GM12878 (cell line): ENCODE results near the gene CASQ1. TPM values are rescaled to one million over a fixed set of nuclear protein-coding genes. Genes with fewer than 3 reads are reported as not detected.

Experiments used
- ATAC-seq: fragments of 200-7000 bp; cut with Tn5 transposase; 3 replicates; pipeline ENCODE4 v1.9.1; 2020; ENCODE audit warnings: mild to moderate bottlenecking, moderate library complexity
- BruUV-seq: library from RNA; stranded (reverse); fragments of 400-500 nt; replicated peaks from 2 replicates; lab custom pipeline; 2021; lab: Mats Ljungman, UMichigan
- CTCF ChIA-PET: fragments of 300-600 bp; sonication (Branson Sonifier 250); formaldehyde crosslinking; extraction: SDS; loops from one replicate; lab custom pipeline; 2021; ENCODE audit warnings: inconsistent platforms; lab: Yijun Ruan, JAX
- POLR2A ChIA-PET: fragments of 350-600 bp; formaldehyde crosslinking; extraction: SDS; loops from one replicate; lab custom pipeline; 2021; ENCODE audit warnings: inconsistent platforms; lab: Charles Lee
- RAD21 ChIA-PET: fragments of 300-600 bp; sonication (Branson Sonifier 250); formaldehyde crosslinking; loops from one replicate; lab custom pipeline; 2023; ENCODE audit warnings: antibody characterized with exemption; ENCODE audit not compliant: unreplicated experiment; lab: Charles Lee
- SMC1A ChIA-PET: fragments of 300-600 bp; sonication (Branson Sonifier 250); formaldehyde crosslinking; loops from one replicate; lab custom pipeline; 2023; ENCODE audit not compliant: unreplicated experiment, uncharacterized antibody; lab: Charles Lee
- DNase-seq: peaks from one replicate; pipeline ENCODE4 v3.0.0-alpha.2; 2011; ENCODE audit warnings: low read depth, low spot score
- FAIRE-seq: peaks from 3 replicates; lab custom pipeline; 2011; peaks lifted over from hg19 to GRCh38; lab: Jason Lieb, UNC
- H2AFZ ChIP-seq: 2 replicates; pipeline ENCODE4 v1.6.0; 2011; ENCODE audit warnings: low read depth, low read length, control low read depth; ENCODE audit not compliant: control insufficient read depth
- H3K27ac ChIP-seq: 2 replicates; pipeline ENCODE4 v1.5.1; 2011; ENCODE audit warnings: control low read depth; ENCODE audit not compliant: control insufficient read depth, insufficient read depth
- H3K27me3 ChIP-seq, 2 experiments: replicated peaks in 1 of 2; 2 replicates each; pipeline versions ENCODE4 v1.6.0 to v1.6.1; 2011; ENCODE audit warnings: low read length in 1 of 2; ENCODE audit not compliant: control insufficient read depth in 2 of 2, insufficient read depth in 2 of 2
- H3K36me3 ChIP-seq, 2 experiments: 2 replicates each; pipeline ENCODE4 v1.5.1; 2011; ENCODE audit warnings: low read length in 1 of 2; ENCODE audit not compliant: control insufficient read depth in 2 of 2, insufficient read depth in 2 of 2
- H3K4me1 ChIP-seq: 2 replicates; pipeline ENCODE4 v1.6.1; 2011; ENCODE audit warnings: mild to moderate bottlenecking, low read length, moderate library complexity, mixed read lengths; ENCODE audit not compliant: control insufficient read depth, insufficient read depth
- H3K4me2 ChIP-seq: 2 replicates; pipeline ENCODE4 v1.6.0; 2011; ENCODE audit warnings: control low read depth; ENCODE audit not compliant: control insufficient read depth, insufficient read depth
- H3K4me3 ChIP-seq: fragments of 200-600 bp; sonication (generic); 2 replicates; pipeline ENCODE4 v1.5.1; 2016
- H3K79me2 ChIP-seq: 2 replicates; pipeline ENCODE4 v1.6.0; 2011; ENCODE audit warnings: low read length; ENCODE audit not compliant: control insufficient read depth, insufficient read depth
- H3K9ac ChIP-seq: 2 replicates; pipeline ENCODE4 v1.8.0; 2011; ENCODE audit warnings: low read length, control low read depth, mixed read lengths; ENCODE audit not compliant: control insufficient read depth, insufficient read depth
- H3K9me3 ChIP-seq: replicated peaks from 3 replicates; pipeline ENCODE4 v1.5.1; 2011; ENCODE audit warnings: mild to moderate bottlenecking, low read length; ENCODE audit not compliant: control insufficient read depth, insufficient read depth
- H4K20me1 ChIP-seq: 2 replicates; pipeline ENCODE4 v1.6.0; 2011; ENCODE audit not compliant: control insufficient read depth, insufficient read depth
- KAT2A ChIP-seq: conservative IDR thresholded peaks from 2 replicates; pipeline ENCODE4 v1.6.1; 2011; ENCODE audit warnings: low read depth, low read length; ENCODE audit not compliant: control insufficient read depth
- MEF2B ChIP-seq: fragments of 450-650 bp; IDR thresholded peaks from 2 replicates; pipeline ENCODE4 v1.6.1; 2018; ENCODE audit warnings: mild to moderate bottlenecking, moderate library complexity; ENCODE audit not compliant: partially characterized antibody, poor library complexity, severe bottlenecking
- RFX5 ChIP-seq: IDR thresholded peaks from 2 replicates; pipeline ENCODE4 v1.6.1; 2011; ENCODE audit warnings: low read depth, low read length, improper control_type of control experiment
- SP1 ChIP-seq: IDR thresholded peaks from one replicate; pipeline ENCODE4 v1.6.1; 2011; ENCODE audit warnings: low read depth, low read length
- TARDBP ChIP-seq: IDR thresholded peaks from 2 replicates; pipeline ENCODE4 v1.6.1; 2016; ENCODE audit warnings: borderline replicate concordance
- TBL1XR1 ChIP-seq: IDR thresholded peaks from 2 replicates; pipeline ENCODE4 v1.6.1; 2012; ENCODE audit warnings: low read depth, low read length, improper control_type of control experiment
- ZNF217 ChIP-seq: fragments of 450-650 bp; IDR thresholded peaks from 2 replicates; pipeline ENCODE4 v1.6.1; 2017; ENCODE audit warnings: antibody characterized with exemption, mild to moderate bottlenecking
- in situ Hi-C: fragments of 300-500 bp; cut with MboI; formaldehyde crosslinking; loops from 9 replicates; pipeline ENCODE4 v1.14.3; 2018; ENCODE audit warnings: mixed read lengths
- intact Hi-C: fragments of 100-400 bp; cut with micrococcal nuclease; formaldehyde crosslinking; loops from one replicate; pipeline ENCODE4 v1.14.2; 2022; ENCODE audit not compliant: unreplicated experiment
- polyA plus RNA-seq, 11 experiments: library from polyadenylated mRNA; depleted of rRNA in 4 of 11; unstranded in 6 of 11; stranded (reverse) in 5 of 11; fragments of >200 nt; fragmentation: Nextera tagmentation in 4 of 11; fragmentation: Illumina TruSeq in 1 of 11; extraction: Ambion mirVana in 4 of 11; extraction: Trizol in 1 of 11; gene quantifications; 1 replicate in 1 of 11; 2 replicates in 10 of 11; pipeline versions ENCODE4 v1.2.1 to v1.2.3, GENCODE V29; 2011 to 2016; ENCODE audit warnings: inconsistent platforms in 2 of 11, missing spikeins in 2 of 11, low read depth in 1 of 11
- total RNA-seq, 4 experiments: library from RNA; depleted of rRNA in 3 of 4; stranded (reverse); fragments of >200 nt in 3 of 4; fragmentation: Illumina TruSeq in 1 of 4; extraction: Trizol in 1 of 4; gene quantifications; 2 replicates each; pipeline versions ENCODE4 v1.2.1 to v1.2.3, GENCODE V29; 2013 to 2021
- TF ChIP-seq, protein P1 (sequence below): fragments of 450-650 bp; IDR thresholded peaks from 2 replicates; pipeline ENCODE4 v1.6.1; 2017; ENCODE audit warnings: mild to moderate bottlenecking, moderate library complexity
- TF ChIP-seq, protein P2 (sequence below): fragments of 450-650 bp; IDR thresholded peaks from 2 replicates; pipeline ENCODE4 v1.6.1; 2017; ENCODE audit warnings: borderline replicate concordance
- TF ChIP-seq, protein P3 (sequence below): fragments of 450-650 bp; IDR thresholded peaks from 2 replicates; pipeline ENCODE4 v1.6.1; 2016; ENCODE audit warnings: mild to moderate bottlenecking, moderate library complexity, borderline replicate concordance

Gene CASQ1
- total and polyA plus RNA-seq, 10 of the 15 experiments (the other 5 are each of a cell fraction or from before 2014, with no cell fraction given) = 0.10 to 0.77 (median 0.34) TPM

DNA sequence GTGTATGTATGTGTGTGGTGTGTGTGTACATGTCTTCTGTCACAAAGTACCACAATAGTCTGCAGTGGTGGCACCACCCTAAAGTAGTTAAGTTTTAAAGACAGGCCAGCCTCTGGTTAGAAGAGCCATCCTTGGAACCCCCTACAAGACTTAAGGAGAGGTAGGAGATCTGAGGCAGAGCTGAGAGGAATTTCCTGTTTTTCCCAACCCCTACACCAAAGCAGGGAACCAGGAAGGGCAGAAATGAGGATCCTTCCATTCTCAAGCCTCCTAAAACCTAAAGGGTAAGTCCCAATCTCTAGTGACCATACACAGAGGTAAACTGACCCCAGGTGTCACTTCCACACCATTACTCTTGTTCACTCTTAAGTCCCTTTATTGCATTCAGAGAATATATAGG is 25.9 kb downstream of the CASQ1 start:
- RAD21 ChIA-PET = interaction anchor here (0.9 to 1.7 kb wide), 3 partner anchors 9 to 23 kb away, joined by 3 to 10 read pairs (median 3); no protein-coding TSS in a partner anchor
- POLR2A ChIA-PET = no interaction called here
- no TSS peak for BruUV-seq
- Histone ChIP-seq H3K4me2 (no peak overlapping the region), H3K9ac (no peak overlapping the region), H3K4me3 (no peak overlapping the region), H3K4me1 (no peaks in the 10 kb centered on the region), H3K79me2 (no peaks in the 10 kb centered on the region), H3K27ac (no peak overlapping the region), H2AFZ (no peak overlapping the region), H3K27me3 (no peaks in the 10 kb centered on the region), H4K20me1 (no peaks in the 10 kb centered on the region), H3K36me3 (peaks cover 23 to 27% of the 10 kb centered on the region in 2 experiments), H3K9me3 (no peaks in the 10 kb centered on the region)
- DNase-seq = no peak
- CTCF ChIA-PET = interaction anchor here (0.8 to 1.7 kb wide), 3 partner anchors 15 to 68 kb away, joined by 3 to 8 read pairs (median 3); no protein-coding TSS in a partner anchor
- TF ChIP-seq, protein P1, sequence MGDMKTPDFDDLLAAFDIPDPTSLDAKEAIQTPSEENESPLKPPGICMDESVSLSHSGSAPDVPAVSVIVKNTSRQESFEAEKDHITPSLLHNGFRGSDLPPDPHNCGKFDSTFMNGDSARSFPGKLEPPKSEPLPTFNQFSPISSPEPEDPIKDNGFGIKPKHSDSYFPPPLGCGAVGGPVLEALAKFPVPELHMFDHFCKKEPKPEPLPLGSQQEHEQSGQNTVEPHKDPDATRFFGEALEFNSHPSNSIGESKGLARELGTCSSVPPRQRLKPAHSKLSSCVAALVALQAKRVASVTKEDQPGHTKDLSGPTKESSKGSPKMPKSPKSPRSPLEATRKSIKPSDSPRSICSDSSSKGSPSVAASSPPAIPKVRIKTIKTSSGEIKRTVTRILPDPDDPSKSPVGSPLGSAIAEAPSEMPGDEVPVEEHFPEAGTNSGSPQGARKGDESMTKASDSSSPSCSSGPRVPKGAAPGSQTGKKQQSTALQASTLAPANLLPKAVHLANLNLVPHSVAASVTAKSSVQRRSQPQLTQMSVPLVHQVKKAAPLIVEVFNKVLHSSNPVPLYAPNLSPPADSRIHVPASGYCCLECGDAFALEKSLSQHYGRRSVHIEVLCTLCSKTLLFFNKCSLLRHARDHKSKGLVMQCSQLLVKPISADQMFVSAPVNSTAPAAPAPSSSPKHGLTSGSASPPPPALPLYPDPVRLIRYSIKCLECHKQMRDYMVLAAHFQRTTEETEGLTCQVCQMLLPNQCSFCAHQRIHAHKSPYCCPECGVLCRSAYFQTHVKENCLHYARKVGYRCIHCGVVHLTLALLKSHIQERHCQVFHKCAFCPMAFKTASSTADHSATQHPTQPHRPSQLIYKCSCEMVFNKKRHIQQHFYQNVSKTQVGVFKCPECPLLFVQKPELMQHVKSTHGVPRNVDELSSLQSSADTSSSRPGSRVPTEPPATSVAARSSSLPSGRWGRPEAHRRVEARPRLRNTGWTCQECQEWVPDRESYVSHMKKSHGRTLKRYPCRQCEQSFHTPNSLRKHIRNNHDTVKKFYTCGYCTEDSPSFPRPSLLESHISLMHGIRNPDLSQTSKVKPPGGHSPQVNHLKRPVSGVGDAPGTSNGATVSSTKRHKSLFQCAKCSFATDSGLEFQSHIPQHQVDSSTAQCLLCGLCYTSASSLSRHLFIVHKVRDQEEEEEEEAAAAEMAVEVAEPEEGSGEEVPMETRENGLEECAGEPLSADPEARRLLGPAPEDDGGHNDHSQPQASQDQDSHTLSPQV = no peak
- no peak for TF ChIP-seq ZNF217
- TF ChIP-seq SP1 = no peak
- no peak for TF ChIP-seq RFX5
- TF ChIP-seq, protein P2, sequence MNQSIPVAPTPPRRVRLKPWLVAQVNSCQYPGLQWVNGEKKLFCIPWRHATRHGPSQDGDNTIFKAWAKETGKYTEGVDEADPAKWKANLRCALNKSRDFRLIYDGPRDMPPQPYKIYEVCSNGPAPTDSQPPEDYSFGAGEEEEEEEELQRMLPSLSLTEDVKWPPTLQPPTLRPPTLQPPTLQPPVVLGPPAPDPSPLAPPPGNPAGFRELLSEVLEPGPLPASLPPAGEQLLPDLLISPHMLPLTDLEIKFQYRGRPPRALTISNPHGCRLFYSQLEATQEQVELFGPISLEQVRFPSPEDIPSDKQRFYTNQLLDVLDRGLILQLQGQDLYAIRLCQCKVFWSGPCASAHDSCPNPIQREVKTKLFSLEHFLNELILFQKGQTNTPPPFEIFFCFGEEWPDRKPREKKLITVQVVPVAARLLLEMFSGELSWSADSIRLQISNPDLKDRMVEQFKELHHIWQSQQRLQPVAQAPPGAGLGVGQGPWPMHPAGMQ = no peak
- TF ChIP-seq TBL1XR1 = no peak
- TF ChIP-seq, protein P3, sequence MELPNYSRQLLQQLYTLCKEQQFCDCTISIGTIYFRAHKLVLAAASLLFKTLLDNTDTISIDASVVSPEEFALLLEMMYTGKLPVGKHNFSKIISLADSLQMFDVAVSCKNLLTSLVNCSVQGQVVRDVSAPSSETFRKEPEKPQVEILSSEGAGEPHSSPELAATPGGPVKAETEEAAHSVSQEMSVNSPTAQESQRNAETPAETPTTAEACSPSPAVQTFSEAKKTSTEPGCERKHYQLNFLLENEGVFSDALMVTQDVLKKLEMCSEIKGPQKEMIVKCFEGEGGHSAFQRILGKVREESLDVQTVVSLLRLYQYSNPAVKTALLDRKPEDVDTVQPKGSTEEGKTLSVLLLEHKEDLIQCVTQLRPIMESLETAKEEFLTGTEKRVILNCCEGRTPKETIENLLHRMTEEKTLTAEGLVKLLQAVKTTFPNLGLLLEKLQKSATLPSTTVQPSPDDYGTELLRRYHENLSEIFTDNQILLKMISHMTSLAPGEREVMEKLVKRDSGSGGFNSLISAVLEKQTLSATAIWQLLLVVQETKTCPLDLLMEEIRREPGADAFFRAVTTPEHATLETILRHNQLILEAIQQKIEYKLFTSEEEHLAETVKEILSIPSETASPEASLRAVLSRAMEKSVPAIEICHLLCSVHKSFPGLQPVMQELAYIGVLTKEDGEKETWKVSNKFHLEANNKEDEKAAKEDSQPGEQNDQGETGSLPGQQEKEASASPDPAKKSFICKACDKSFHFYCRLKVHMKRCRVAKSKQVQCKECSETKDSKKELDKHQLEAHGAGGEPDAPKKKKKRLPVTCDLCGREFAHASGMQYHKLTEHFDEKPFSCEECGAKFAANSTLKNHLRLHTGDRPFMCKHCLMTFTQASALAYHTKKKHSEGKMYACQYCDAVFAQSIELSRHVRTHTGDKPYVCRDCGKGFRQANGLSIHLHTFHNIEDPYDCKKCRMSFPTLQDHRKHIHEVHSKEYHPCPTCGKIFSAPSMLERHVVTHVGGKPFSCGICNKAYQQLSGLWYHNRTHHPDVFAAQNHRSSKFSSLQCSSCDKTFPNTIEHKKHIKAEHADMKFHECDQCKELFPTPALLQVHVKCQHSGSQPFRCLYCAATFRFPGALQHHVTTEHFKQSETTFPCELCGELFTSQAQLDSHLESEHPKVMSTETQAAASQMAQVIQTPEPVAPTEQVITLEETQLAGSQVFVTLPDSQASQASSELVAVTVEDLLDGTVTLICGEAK = no peak
- TF ChIP-seq MEF2B = no peak
- TF ChIP-seq TARDBP = no peak
- TF ChIP-seq KAT2A = no peak
- intact Hi-C loops = no loop called here
- FAIRE-seq = no peak
- ATAC-seq = 0 out of 3 replicates have a peak, but pooled peaks have one; percentile 18
- in situ Hi-C loops = no loop called here
- SMC1A ChIA-PET = interaction anchor here (2.4 kb wide), 1 partner anchor 36 kb away, joined by 11 read pairs; no protein-coding TSS in a partner anchor
